G401.6 (cell line): Measurements from ENCODE around the gene CXCR5.

Source experiments
- FAIRE-seq: peaks from 2 replicates; lab custom pipeline; 2012; peaks lifted over from hg19 to GRCh38; lab: Jason Lieb, UNC

CXCR5 gene

GRCh38 chr11:118913411-118914125, 29.9 kb downstream of the CXCR5 start:
- FAIRE-seq: no peak

DNA sequence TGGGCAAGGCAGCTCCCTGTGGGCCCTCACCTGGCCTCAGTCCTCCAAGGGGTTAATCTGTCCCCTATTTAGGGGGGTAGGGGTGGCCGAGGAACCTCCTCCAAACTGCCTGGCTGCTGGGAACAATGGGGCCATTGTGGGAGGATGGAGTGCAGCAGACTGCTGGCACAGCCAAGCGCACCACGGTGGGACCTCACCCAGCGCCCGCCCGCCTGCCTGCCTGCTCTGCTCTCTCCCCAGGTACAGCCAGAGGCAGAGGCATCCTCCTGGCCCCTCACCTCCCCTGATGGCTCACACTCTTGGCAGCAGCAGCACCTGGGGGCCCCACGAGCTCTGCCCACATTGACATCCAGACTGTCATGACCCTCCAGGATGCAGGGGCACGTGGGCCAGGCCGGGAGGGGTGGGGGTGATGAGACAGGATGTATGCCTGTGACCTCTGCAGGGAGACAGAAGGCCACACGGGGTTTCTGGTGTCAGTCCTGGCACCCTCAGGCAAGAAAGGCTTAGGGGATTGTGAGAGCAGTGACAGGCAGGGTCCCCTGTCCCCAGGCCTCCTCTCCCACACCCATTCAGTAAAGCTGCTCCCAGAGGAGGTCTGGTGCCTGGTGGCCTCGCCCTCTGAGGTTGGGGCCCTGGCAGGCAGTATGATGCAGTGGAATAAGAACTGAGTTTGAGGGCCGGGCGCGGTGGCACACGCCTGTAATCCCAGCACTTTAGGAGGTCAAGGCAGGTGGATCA, 30.7 kb downstream of the CXCR5 start:
- FAIRE-seq: no peak

- FAIRE-seq: no peak
These were observed 31.3 kb downstream of the CXCR5 start for GRCh38 chr11:118914987-118915386.

- FAIRE-seq: no peak
These were observed 31.7 kb downstream of the CXCR5 start for GRCh38 chr11:118915396-118915795.

- FAIRE-seq: no peak
These were observed 32.5 kb downstream of the CXCR5 start for GRCh38 chr11:118915941-118916841.

DNA sequence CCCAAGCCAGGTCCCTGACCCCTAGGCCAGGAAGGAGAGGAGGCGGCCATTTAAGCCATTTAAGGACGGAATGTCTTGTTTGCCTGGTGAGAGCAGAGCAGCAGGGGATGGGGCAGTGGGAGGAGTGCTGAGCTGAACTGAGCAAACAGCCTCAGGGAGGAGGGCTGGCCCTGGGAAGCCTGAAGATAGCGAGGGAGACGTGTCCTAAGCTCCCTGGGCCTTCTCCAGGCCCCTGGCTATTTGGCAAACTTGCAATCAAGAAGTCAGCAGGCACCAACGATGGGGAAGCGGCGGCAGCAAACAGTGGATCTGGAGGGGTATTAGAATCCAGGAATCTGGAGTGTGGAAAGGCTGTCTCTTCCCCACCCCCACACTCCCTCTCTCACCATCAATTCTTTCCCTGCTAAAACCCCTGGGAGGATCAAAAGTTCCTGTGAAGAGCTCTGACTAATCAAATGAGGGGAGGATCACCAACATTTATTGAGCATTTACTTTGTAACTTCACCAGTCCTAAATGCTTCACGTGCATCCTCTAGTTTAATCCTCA, 33.2 kb downstream of the CXCR5 start:
- no peak for FAIRE-seq

DNA sequence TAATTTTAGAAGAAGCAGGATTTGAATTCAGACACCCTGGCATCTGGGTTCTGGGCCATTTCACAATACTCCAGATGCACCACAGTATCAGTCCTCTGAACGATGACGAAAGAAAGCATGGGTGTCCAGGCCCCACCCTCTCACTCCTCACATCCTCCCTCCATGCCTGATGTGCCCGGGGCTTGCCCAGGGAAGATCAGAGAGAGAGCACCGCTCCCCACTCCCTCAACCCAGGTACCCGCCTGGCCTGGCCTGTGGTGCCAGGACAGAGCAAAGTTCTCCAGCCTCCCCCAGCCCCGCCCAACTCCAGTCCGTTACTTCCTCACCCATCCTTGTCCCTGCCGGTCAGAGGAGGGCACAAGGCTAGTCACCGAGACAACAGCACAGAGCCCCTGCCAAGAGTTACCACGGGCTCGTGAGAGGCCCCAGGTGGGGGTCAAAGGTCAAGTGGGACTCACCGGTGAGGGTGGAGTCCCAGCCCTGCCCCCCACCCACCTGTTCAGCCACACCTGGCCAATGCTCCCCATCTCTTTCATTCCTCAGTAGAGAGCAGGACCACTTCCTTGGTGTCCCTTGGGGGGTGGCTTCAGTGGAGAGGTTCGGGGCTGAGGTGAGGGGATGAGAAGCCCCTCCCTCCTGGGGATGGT, 33.9 kb downstream of the CXCR5 start:
- FAIRE-seq: no peak

GRCh38 chr11:118918128-118918685, 34.5 kb downstream of the CXCR5 start:
- peak; percentile 84 for FAIRE-seq

DNA sequence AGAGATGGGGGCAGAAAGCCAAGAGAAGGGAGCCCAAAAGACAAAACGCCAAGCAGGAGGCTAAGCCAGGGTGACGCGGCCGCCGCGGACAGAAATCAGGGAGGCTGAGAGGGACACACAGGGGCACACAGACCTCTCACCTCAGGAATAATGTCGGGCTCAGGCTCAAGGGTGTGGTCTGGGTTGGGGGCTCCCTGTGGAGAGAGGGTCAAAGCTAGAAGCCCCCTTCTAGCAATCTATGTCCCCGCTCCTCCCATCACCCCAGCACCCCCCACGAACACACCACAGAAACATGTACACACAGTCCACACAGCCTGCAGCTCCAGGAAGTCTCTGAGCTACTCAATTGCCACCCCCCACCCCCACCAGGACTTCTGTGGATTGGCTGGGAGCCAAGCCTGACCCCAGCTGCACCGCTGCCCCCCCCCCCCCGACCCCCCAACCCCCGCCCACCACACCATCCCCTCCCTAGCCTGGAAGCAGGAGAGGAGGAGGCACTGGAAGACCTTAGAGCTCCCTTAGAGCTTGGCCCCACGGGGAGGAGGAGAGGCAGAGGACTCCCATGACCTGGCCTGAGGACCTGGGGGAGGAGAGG, 35.1 kb downstream of the CXCR5 start:
- no peak for FAIRE-seq

DNA sequence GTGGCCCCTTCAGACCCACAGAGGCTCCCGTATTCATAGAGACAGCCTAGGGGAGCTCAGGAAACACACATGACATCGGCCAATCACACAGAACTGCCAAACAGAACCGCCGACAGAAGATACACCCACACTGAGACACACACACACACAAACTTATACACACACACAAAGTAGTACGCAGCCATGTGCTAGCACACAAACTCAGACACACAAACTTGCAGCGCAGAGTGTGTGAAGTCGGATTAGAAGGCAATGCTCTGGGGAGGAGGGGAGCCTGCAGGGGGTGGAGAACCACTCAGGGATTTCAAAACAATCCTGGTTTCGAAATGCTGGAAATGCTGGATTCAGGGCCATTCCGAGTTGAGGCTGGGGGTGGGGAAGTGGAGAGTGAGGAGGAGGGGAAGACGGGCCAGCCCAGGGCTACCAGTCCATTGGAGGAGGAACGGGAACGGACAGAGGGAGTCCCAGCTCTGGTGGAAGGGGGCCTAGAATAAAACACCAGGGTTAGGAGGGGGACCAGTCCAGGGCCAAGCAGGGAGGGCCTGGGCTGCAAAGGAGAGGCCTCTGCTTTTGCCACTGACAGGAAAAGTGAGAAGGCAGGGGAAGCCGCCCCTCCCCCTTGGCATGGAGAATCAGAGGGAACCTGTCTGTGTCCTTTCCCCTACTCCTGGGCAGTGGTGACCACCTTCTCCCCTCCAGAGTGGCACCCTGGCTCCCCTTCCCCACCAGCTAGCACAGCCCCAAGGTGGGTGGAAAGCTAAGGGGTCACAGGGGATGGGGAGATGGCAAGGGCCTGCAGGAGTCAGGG, 37.6 kb downstream of the CXCR5 start:
- no peak for FAIRE-seq

DNA sequence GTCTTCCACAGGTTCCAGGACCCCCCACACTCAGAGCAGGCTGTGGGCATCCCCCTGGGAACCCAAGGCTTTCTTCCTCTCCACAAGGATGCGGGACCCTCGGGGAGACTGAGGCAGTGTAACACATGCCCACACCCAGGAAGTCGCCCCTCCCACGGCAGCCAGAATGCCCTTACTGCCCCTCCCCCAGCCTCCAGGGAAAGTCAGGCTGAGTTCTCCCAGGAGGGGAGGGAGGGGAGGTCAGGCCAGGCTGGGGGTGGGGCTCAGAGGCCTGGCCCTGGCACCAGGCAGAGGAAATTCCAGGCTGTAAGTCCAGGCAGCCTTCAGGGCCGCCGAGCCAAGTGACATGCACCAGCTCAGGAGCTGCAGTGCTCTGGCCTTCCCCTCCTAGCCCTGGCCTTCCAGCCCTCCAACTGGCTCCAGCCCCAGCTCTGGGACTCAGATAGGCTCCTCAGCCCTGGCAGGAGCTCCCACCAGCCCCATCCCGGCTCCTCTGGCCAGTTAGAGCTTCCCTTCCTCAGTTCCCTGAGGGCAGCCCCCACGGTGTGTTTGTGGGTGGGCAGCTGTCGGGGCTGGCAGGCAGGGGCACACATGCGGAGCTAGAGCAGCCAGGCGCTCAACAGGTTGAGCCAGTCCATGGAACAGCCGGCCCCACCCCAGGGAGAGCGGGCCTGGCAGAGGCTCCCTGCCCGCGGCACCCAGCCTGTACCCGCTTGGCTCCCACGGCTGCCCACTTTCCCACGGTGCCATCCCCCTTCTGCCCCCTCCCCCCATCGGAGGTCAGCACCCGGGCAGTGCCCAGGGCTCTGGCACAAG, 38.4 kb downstream of the CXCR5 start:
- FAIRE-seq: no peak

GRCh38 chr11:118922745-118923627, 39.3 kb downstream of the CXCR5 start:
- no peak for FAIRE-seq

GRCh38 chr11:118923721-118924587, 40.3 kb downstream of the CXCR5 start:
- FAIRE-seq: no peak

GRCh38 chr11:118924591-118925585, 41.2 kb downstream of the CXCR5 start:
- FAIRE-seq: no peak

GRCh38 chr11:118927554-118928100, 43.9 kb downstream of the CXCR5 start:
- FAIRE-seq: no peak
